CD14-positive monocyte (primary cell): ENCODE measurements around the gene TSEN15. TPM values are rescaled to one million over a fixed set of nuclear protein-coding genes. Genes with fewer than 3 reads are reported as not detected.
A peak's percentile ranks its signal among the peaks of the same experiment; 100 is the strongest.

ENCODE experiments used
- DNase-seq, 3 donors: peaks; one replicate each; pipeline ENCODE4 v3.0.0-alpha.2; 2011 to 2022
- H2AFZ ChIP-seq: 2 replicates; pipeline ENCODE4 v1.6.0; 2012; ENCODE audit warnings: mild to moderate bottlenecking, low read depth, low read length, inconsistent platforms; ENCODE audit not compliant: insufficient read depth, poor library complexity, severe bottlenecking
- H3K27ac ChIP-seq, 2 donors: 1 replicate in 1 of 2; 2 replicates in 1 of 2; pipeline ENCODE4 v1.5.1; 2012 to 2013; ENCODE audit warnings: low read length in 2 of 2, control low read depth in 1 of 2, inconsistent platforms in 1 of 2, low read depth in 1 of 2, mild to moderate bottlenecking in 1 of 2
- H3K27me3 ChIP-seq, 2 donors: one replicate each; pipeline versions ENCODE4 v1.6.0 to v1.6.1; 2011 to 2013; ENCODE audit warnings: low read length in 2 of 2; ENCODE audit not compliant: control insufficient read depth in 2 of 2, insufficient read depth in 2 of 2
- H3K36me3 ChIP-seq, 2 donors: replicated peaks in 1 of 2; 1 replicate in 1 of 2; 2 replicates in 1 of 2; pipeline versions ENCODE4 v1.5.1 to v1.6.1; 2012 to 2013; ENCODE audit warnings: low read length in 2 of 2, control low read depth in 1 of 2, inconsistent platforms in 1 of 2, mild to moderate bottlenecking in 1 of 2; ENCODE audit not compliant: insufficient read depth in 2 of 2, control insufficient read depth in 1 of 2
- H3K4me1 ChIP-seq, 2 donors: 1 replicate in 1 of 2; 2 replicates in 1 of 2; pipeline versions ENCODE4 v1.5.1 to v1.6.1; 2012 to 2013; ENCODE audit warnings: low read length in 2 of 2, control low read depth in 1 of 2, inconsistent platforms in 1 of 2, mild to moderate bottlenecking in 1 of 2, moderate library complexity in 1 of 2; ENCODE audit not compliant: insufficient read depth in 2 of 2, control insufficient read depth in 1 of 2
- H3K4me2 ChIP-seq: replicated peaks from 2 replicates; pipeline ENCODE3; 2012; ENCODE audit warnings: low read length, moderate library complexity, mild to moderate bottlenecking; ENCODE audit not compliant: poor library complexity, severe bottlenecking; ENCODE audit errors: extremely low read depth
- H3K4me3 ChIP-seq, 3 experiments: fragments of 200-600 bp in 1 of 3; sonication (generic) in 1 of 3; replicated peaks in 1 of 3; 1 replicate in 2 of 3; 2 replicates in 1 of 3; pipeline ENCODE4 v1.5.1; 2011 to 2013; ENCODE audit warnings: low read length in 3 of 3, mild to moderate bottlenecking in 3 of 3, control low read depth in 2 of 3, low read depth in 2 of 3, inconsistent platforms in 1 of 3, moderate library complexity in 1 of 3
- H3K79me2 ChIP-seq: 2 replicates; pipeline ENCODE4 v1.6.0; 2012; ENCODE audit warnings: mild to moderate bottlenecking, control low read depth, inconsistent platforms, low read length, moderate library complexity; ENCODE audit not compliant: insufficient read depth
- H3K9ac ChIP-seq: 2 replicates; pipeline ENCODE4 v1.6.0; 2017; ENCODE audit warnings: low read length, mild to moderate bottlenecking; ENCODE audit not compliant: insufficient read depth, poor library complexity, severe bottlenecking
- H3K9me3 ChIP-seq, 2 donors: replicated peaks in 1 of 2; 1 replicate in 1 of 2; 2 replicates in 1 of 2; pipeline versions ENCODE4 v1.5.1 to v1.6.1; 2012 to 2013; ENCODE audit warnings: low read length in 2 of 2, control low read depth in 1 of 2; ENCODE audit not compliant: control insufficient read depth in 1 of 2, insufficient read depth in 1 of 2
- H4K20me1 ChIP-seq: 2 replicates; pipeline ENCODE4 v1.6.0; 2012; ENCODE audit warnings: mild to moderate bottlenecking, low read length, control low read depth, moderate library complexity; ENCODE audit not compliant: insufficient read depth
- H3K27ac Mint-ChIP-seq, 7 donors: one replicate each; pipeline ENCODE4 v1.8.0; 2020; ENCODE audit warnings: mild to moderate bottlenecking in 7 of 7, mixed read lengths in 7 of 7, moderate library complexity in 6 of 7, inconsistent platforms in 2 of 7
- H3K27me3 Mint-ChIP-seq, 3 donors: one replicate each; pipeline ENCODE4 v1.8.0; 2021 to 2022; ENCODE audit warnings: low read depth in 3 of 3, mild to moderate bottlenecking in 3 of 3, mixed read lengths in 3 of 3, moderate library complexity in 3 of 3, inconsistent platforms in 1 of 3
- H3K36me3 Mint-ChIP-seq, 2 donors: one replicate each; pipeline ENCODE4 v1.8.0; 2020; ENCODE audit warnings: mixed read lengths in 2 of 2, inconsistent platforms in 1 of 2, mild to moderate bottlenecking in 1 of 2
- H3K4me1 Mint-ChIP-seq: one replicate; pipeline ENCODE4 v1.8.0; 2020; ENCODE audit warnings: mild to moderate bottlenecking, mixed read lengths
- H3K4me3 Mint-ChIP-seq, 2 donors: one replicate each; pipeline ENCODE4 v1.8.0; 2020; ENCODE audit warnings: mild to moderate bottlenecking in 2 of 2, mixed read lengths in 2 of 2, moderate library complexity in 1 of 2
- H3K9me3 Mint-ChIP-seq, 7 donors: one replicate each; pipeline ENCODE4 v1.8.0; 2020 to 2022; ENCODE audit warnings: mixed read lengths in 7 of 7, mild to moderate bottlenecking in 6 of 7, moderate library complexity in 6 of 7, inconsistent platforms in 2 of 7
- WGBS: methylation state at CpG from one replicate; pipeline ENCODE4 v1.1.5; 2013; ENCODE audit warnings: missing lambda C conversion rate; ENCODE audit not compliant: insufficient coverage; 5-methylcytosine and 5-hydroxymethylcytosine counted together
- intact Hi-C, 2 donors: fragments of 100-400 bp; cut with micrococcal nuclease; formaldehyde crosslinking; loops; one replicate each; pipeline versions ENCODE4 v1.15.0 to v1.15.1; 2023
- polyA plus RNA-seq, 3 donors: library from polyadenylated mRNA; depleted of rRNA in 1 of 3; unstranded in 2 of 3; stranded (reverse) in 1 of 3; fragments of 300-500 nt in 2 of 3; fragments of >200 nt in 1 of 3; fragmentation: Illumina TruSeq in 2 of 3; gene quantifications; 1 replicate in 2 of 3; 2 replicates in 1 of 3; pipeline ENCODE4 v1.2.3, GENCODE V29; 2012 to 2021
- TF ChIP-seq, protein P1 (sequence below): fragments of 200-600 bp; IDR thresholded peaks from one replicate; pipeline ENCODE4 v1.8.0; 2022; ENCODE audit warnings: antibody characterized with exemption, mild to moderate bottlenecking

Gene TSEN15
- polyA plus RNA-seq, 3 donors: 11.8 to 29.4 (median 23.4) TPM

DNA sequence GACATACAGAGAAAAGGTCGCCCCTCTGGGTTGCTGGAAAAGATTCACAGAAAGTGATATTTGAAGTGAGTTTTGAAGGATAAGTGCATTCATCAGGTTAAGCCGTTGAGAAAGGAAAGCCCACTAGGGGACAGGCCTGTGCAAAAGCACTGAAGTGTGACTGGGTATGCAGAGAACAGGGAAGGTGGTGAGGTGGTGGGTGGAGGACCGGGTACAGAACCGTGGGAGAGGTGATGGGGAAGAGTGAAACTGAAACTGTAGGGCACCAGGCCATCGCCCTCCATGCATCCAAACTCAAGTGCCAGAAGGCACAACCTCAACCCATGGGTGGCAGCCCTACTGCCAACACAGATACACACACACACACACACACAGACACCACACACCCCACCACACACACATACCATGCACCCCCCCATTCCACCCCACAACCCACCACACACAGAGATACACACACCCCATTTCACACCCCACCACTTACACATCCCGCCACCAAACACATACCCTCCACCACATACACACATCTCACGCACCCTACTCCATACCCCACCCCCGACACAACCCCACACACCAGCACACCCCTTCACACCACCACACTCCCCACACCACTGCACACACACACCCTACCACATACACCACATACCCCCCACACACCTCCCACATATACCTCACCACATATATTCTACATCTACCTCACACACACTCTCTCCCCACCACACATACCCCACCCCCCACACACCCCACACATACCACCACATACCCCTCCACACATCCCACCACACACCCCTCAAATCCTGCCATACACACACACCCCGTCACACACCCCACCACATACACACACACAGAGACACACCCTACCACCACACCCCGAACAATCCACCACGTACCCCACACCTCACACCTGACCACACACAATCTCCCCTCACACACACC, 59.0 kb downstream of the TSEN15 start:
- DNase-seq: no peak

DNA sequence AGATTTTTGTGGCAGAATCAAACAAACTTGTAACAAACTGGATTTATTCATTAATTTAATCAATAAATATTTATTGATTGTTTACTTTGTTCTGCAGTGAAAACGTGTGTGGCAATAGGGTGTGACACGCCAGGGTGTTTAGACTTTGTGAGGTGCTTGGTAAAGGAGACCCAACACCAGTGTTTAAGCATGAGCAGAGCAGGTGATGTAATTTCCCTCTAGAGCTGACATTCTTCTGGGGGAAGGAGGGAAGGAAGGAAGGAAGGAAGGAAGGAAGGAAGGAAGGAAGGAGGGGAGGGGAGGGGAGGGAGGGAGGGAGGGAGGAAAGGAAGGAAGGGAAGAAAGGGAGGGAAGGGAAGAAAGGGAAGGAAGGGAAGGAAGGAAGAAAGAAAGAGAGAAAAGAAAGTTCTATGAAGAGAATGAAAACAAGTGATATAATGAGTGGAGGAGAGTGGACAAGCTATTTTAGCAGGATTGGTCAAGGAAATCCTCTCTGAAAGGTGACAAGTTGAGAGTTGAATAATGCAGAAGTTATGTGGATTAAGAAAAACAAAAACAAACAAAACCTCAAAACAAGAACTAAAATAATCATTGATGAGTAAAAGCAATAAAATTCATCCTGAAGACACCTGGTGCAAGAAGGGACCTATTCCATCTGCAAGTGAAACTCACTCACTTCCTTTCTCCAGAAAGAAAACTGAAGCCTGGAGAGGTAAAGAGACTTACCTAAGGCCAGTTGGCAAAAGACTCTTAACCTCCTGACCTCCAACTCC, 60.8 kb downstream of the TSEN15 start:
- Histone ChIP-seq H3K9me3 (no peaks in the 10 kb centered on the region), H2AFZ (no peak overlapping the region), H3K36me3 (no peaks in the 10 kb centered on the region), H3K4me1 (no peaks in the 10 kb centered on the region), H3K27ac (no peak overlapping the region), H3K27me3 (no peaks in the 10 kb centered on the region), H3K79me2 (no peaks in the 10 kb centered on the region), H3K4me2 (no peak overlapping the region), H3K9ac (no peak overlapping the region), H3K4me3 (no peak overlapping the region), H4K20me1 (no peaks in the 10 kb centered on the region)
- WGBS: no CpG with 5 or more reads among the region's 2 CpGs
- Mint-ChIP-seq H3K9me3 (peaks cover 0 to 7% (median 0%) of the 10 kb centered on the region in 7 donors), H3K27ac (peak overlapping the region in 1 of 7 donors; percentile 60), H3K4me1 (peaks cover 4% of the 10 kb centered on the region), H3K36me3 (no peaks in the 10 kb centered on the region), H3K27me3 (peaks cover 0 to 2% (median 0%) of the 10 kb centered on the region in 3 donors), H3K4me3 (no peak overlapping the region)
- DNase-seq: no peak
- TF ChIP-seq, protein P1, sequence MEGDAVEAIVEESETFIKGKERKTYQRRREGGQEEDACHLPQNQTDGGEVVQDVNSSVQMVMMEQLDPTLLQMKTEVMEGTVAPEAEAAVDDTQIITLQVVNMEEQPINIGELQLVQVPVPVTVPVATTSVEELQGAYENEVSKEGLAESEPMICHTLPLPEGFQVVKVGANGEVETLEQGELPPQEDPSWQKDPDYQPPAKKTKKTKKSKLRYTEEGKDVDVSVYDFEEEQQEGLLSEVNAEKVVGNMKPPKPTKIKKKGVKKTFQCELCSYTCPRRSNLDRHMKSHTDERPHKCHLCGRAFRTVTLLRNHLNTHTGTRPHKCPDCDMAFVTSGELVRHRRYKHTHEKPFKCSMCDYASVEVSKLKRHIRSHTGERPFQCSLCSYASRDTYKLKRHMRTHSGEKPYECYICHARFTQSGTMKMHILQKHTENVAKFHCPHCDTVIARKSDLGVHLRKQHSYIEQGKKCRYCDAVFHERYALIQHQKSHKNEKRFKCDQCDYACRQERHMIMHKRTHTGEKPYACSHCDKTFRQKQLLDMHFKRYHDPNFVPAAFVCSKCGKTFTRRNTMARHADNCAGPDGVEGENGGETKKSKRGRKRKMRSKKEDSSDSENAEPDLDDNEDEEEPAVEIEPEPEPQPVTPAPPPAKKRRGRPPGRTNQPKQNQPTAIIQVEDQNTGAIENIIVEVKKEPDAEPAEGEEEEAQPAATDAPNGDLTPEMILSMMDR: no peak
- intact Hi-C loops: no loop called here

More for the DNA sequence above, 59.0 kb downstream of the TSEN15 start:
- H3K36me3 ChIP-seq: no peaks in the 10 kb centered on the region
- no peak overlapping the region for H3K9ac ChIP-seq
- H3K27me3 ChIP-seq: no peaks in the 10 kb centered on the region
- H3K4me3 ChIP-seq: no peak overlapping the region
- Mint-ChIP-seq H3K4me3 (no peak overlapping the region), H3K27me3 (peaks cover 0 to 2% (median 0%) of the 10 kb centered on the region in 3 donors), H3K9me3 (peaks cover 6 to 20% (median 9%) of the 10 kb centered on the region in 7 donors), H3K27ac (peak overlapping the region in 1 of 7 donors; percentile 28), H3K4me1 (peaks cover 8% of the 10 kb centered on the region), H3K36me3 (no peaks in the 10 kb centered on the region)
- intact Hi-C loops: no loop called here
- H3K4me2 ChIP-seq: no peak overlapping the region
- H3K4me1 ChIP-seq: no peaks in the 10 kb centered on the region
- peaks cover 0 to 6% of the 10 kb centered on the region in 2 donors for H3K9me3 ChIP-seq
- TF ChIP-seq, protein P1: no peak
- no peak overlapping the region for H3K27ac ChIP-seq
- H4K20me1 ChIP-seq: no peaks in the 10 kb centered on the region
- WGBS: 82% methylated on average over 9 of the region's 11 CpGs
- no peak overlapping the region for H2AFZ ChIP-seq
- no peaks in the 10 kb centered on the region for H3K79me2 ChIP-seq
